WTC11 (cell line): ENCODE results near the gene IGSF1. TPM values are rescaled to one million over a fixed set of nuclear protein-coding genes. Genes with fewer than 3 reads are reported as not detected.

Experiments used
- ATAC-seq: fragments of 200-7000 bp; cut with Tn5 transposase; 2 replicates; pipeline ENCODE4 v1.10.0; 2021; ENCODE audit warnings: mild to moderate bottlenecking, moderate library complexity
- CTCF ChIA-PET: fragments of 300-600 bp; sonication (Branson Sonifier 250); formaldehyde crosslinking; loops from one replicate; lab custom pipeline; 2021; ENCODE audit warnings: antibody characterized with exemption; lab: Charles Lee
- POLR2A ChIA-PET: fragments of 350-600 bp; sonication (Branson Sonifier 250); formaldehyde crosslinking; loops from one replicate; lab custom pipeline; 2021; ENCODE audit warnings: antibody characterized with exemption; lab: Charles Lee
- DNase-seq: peaks from one replicate; pipeline ENCODE4 v3.0.0; 2021; ENCODE audit warnings: low spot score
- H3K27ac Mint-ChIP-seq: 2 replicates; pipeline ENCODE4 v1.8.0; 2021; ENCODE audit warnings: mixed read lengths
- H3K27me3 Mint-ChIP-seq: 2 replicates; pipeline ENCODE4 v1.8.0; 2021; ENCODE audit warnings: low read depth, mild to moderate bottlenecking, moderate library complexity, mixed read lengths
- H3K36me3 Mint-ChIP-seq: 2 replicates; pipeline ENCODE4 v1.8.0; 2021; ENCODE audit warnings: mixed read lengths
- H3K4me1 Mint-ChIP-seq: 2 replicates; pipeline ENCODE4 v1.8.0; 2022; ENCODE audit warnings: mixed read lengths
- H3K4me3 Mint-ChIP-seq: 2 replicates; pipeline ENCODE4 v1.8.0; 2021; ENCODE audit warnings: mild to moderate bottlenecking, moderate library complexity, mixed read lengths
- H3K9me3 Mint-ChIP-seq: 2 replicates; pipeline ENCODE4 v1.8.0; 2021; ENCODE audit warnings: mixed read lengths
- CBFB ChIP-seq: sonication (generic); formaldehyde crosslinking; IDR thresholded peaks from 2 replicates; pipeline ENCODE4 v1.8.1; 2022; ENCODE audit warnings: mild to moderate bottlenecking, low read depth, missing genetic modification reagents
- CREM ChIP-seq: sonication (generic); formaldehyde crosslinking; IDR thresholded peaks from 2 replicates; pipeline ENCODE4 v1.8.1; 2022; ENCODE audit warnings: mild to moderate bottlenecking, missing genetic modification reagents, moderate library complexity
- ESRRA ChIP-seq: sonication (generic); formaldehyde crosslinking; IDR thresholded peaks from 2 replicates; pipeline ENCODE4 v1.8.1; 2022; ENCODE audit warnings: mild to moderate bottlenecking, missing genetic modification reagents, borderline replicate concordance
- ETV6 ChIP-seq: sonication (generic); formaldehyde crosslinking; IDR thresholded peaks from 2 replicates; pipeline ENCODE4 v1.8.1; 2022; ENCODE audit warnings: mild to moderate bottlenecking, missing genetic modification reagents
- MYBL2 ChIP-seq: sonication (generic); formaldehyde crosslinking; IDR thresholded peaks from 2 replicates; pipeline ENCODE4 v1.8.1; 2023; ENCODE audit warnings: mild to moderate bottlenecking, moderate library complexity, missing genetic modification reagents
- NFATC4 ChIP-seq: fragments of 250-450 bp; sonication (Bioruptor Pico); IDR thresholded peaks from 2 replicates; pipeline ENCODE4 v1.9.0; 2021; ENCODE audit warnings: mild to moderate bottlenecking
- SMAD4 ChIP-seq: sonication (generic); formaldehyde crosslinking; IDR thresholded peaks from 2 replicates; pipeline ENCODE4 v1.8.0; 2022; ENCODE audit warnings: mild to moderate bottlenecking, missing genetic modification reagents
- TCF7 ChIP-seq: sonication (generic); formaldehyde crosslinking; IDR thresholded peaks from 2 replicates; pipeline ENCODE4 v1.8.0; 2022; ENCODE audit warnings: mild to moderate bottlenecking, low read depth, missing genetic modification reagents, moderate library complexity
- ZNF232 ChIP-seq: sonication (generic); formaldehyde crosslinking; IDR thresholded peaks from 2 replicates; pipeline ENCODE4 v1.8.0; 2022; ENCODE audit warnings: mild to moderate bottlenecking, missing genetic modification reagents
- ZNF263 ChIP-seq: sonication (generic); formaldehyde crosslinking; IDR thresholded peaks from 2 replicates; pipeline ENCODE4 v1.8.1; 2022; ENCODE audit warnings: low read depth, mild to moderate bottlenecking, moderate library complexity, missing genetic modification reagents
- ZNF425 ChIP-seq: fragments of 250-450 bp; sonication (Bioruptor Pico); conservative IDR thresholded peaks from 2 replicates; pipeline ENCODE4 v1.9.0; 2021; ENCODE audit warnings: mild to moderate bottlenecking
- ZSCAN18 ChIP-seq: fragments of 250-450 bp; sonication (Bioruptor Pico); IDR thresholded peaks from 2 replicates; pipeline ENCODE4 v2.1.2; 2022; ENCODE audit warnings: mild to moderate bottlenecking, moderate library complexity
- total RNA-seq: library from RNA; stranded (reverse); gene quantifications from 3 replicates; pipeline ENCODE4 v1.2.3, GENCODE V29; 2021
- TF ChIP-seq, protein P1 (sequence below): sonication (generic); formaldehyde crosslinking; IDR thresholded peaks from 2 replicates; pipeline ENCODE4 v1.8.0; 2023; ENCODE audit warnings: missing genetic modification reagents, mild to moderate bottlenecking, borderline replicate concordance
- TF ChIP-seq, protein P2 (sequence below): sonication (generic); formaldehyde crosslinking; IDR thresholded peaks from 2 replicates; pipeline ENCODE4 v1.8.1; 2023; ENCODE audit warnings: mild to moderate bottlenecking, missing genetic modification reagents, borderline replicate concordance
- TF ChIP-seq, protein P3 (sequence below): sonication (generic); formaldehyde crosslinking; IDR thresholded peaks from 2 replicates; pipeline ENCODE4 v1.8.1; 2022; ENCODE audit warnings: low read depth, mild to moderate bottlenecking, moderate library complexity, missing genetic modification reagents, borderline replicate concordance
- TF ChIP-seq, protein P4 (sequence below): sonication (generic); formaldehyde crosslinking; IDR thresholded peaks from 2 replicates; pipeline ENCODE4 v1.8.0; 2023; ENCODE audit warnings: mild to moderate bottlenecking, missing genetic modification reagents
- TF ChIP-seq, protein P5 (sequence below): sonication (generic); formaldehyde crosslinking; IDR thresholded peaks from 2 replicates; pipeline ENCODE4 v1.8.1; 2023; ENCODE audit warnings: mild to moderate bottlenecking, missing genetic modification reagents, moderate library complexity

The IGSF1 gene
- total RNA-seq, 1 experiment from 2014 or later: 16.2 TPM

- TF ChIP-seq, protein P1, sequence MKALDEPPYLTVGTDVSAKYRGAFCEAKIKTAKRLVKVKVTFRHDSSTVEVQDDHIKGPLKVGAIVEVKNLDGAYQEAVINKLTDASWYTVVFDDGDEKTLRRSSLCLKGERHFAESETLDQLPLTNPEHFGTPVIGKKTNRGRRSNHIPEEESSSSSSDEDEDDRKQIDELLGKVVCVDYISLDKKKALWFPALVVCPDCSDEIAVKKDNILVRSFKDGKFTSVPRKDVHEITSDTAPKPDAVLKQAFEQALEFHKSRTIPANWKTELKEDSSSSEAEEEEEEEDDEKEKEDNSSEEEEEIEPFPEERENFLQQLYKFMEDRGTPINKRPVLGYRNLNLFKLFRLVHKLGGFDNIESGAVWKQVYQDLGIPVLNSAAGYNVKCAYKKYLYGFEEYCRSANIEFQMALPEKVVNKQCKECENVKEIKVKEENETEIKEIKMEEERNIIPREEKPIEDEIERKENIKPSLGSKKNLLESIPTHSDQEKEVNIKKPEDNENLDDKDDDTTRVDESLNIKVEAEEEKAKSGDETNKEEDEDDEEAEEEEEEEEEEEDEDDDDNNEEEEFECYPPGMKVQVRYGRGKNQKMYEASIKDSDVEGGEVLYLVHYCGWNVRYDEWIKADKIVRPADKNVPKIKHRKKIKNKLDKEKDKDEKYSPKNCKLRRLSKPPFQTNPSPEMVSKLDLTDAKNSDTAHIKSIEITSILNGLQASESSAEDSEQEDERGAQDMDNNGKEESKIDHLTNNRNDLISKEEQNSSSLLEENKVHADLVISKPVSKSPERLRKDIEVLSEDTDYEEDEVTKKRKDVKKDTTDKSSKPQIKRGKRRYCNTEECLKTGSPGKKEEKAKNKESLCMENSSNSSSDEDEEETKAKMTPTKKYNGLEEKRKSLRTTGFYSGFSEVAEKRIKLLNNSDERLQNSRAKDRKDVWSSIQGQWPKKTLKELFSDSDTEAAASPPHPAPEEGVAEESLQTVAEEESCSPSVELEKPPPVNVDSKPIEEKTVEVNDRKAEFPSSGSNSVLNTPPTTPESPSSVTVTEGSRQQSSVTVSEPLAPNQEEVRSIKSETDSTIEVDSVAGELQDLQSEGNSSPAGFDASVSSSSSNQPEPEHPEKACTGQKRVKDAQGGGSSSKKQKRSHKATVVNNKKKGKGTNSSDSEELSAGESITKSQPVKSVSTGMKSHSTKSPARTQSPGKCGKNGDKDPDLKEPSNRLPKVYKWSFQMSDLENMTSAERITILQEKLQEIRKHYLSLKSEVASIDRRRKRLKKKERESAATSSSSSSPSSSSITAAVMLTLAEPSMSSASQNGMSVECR (CRISPR knock-in tag): no peak
- TF ChIP-seq CBFB (CRISPR knock-in tag) (no peak), ESRRA (CRISPR knock-in tag) (no peak), SMAD4 (CRISPR knock-in tag) (no peak), ZNF232 (CRISPR knock-in tag) (no peak), ZNF263 (no peak)
- TF ChIP-seq, protein P2, sequence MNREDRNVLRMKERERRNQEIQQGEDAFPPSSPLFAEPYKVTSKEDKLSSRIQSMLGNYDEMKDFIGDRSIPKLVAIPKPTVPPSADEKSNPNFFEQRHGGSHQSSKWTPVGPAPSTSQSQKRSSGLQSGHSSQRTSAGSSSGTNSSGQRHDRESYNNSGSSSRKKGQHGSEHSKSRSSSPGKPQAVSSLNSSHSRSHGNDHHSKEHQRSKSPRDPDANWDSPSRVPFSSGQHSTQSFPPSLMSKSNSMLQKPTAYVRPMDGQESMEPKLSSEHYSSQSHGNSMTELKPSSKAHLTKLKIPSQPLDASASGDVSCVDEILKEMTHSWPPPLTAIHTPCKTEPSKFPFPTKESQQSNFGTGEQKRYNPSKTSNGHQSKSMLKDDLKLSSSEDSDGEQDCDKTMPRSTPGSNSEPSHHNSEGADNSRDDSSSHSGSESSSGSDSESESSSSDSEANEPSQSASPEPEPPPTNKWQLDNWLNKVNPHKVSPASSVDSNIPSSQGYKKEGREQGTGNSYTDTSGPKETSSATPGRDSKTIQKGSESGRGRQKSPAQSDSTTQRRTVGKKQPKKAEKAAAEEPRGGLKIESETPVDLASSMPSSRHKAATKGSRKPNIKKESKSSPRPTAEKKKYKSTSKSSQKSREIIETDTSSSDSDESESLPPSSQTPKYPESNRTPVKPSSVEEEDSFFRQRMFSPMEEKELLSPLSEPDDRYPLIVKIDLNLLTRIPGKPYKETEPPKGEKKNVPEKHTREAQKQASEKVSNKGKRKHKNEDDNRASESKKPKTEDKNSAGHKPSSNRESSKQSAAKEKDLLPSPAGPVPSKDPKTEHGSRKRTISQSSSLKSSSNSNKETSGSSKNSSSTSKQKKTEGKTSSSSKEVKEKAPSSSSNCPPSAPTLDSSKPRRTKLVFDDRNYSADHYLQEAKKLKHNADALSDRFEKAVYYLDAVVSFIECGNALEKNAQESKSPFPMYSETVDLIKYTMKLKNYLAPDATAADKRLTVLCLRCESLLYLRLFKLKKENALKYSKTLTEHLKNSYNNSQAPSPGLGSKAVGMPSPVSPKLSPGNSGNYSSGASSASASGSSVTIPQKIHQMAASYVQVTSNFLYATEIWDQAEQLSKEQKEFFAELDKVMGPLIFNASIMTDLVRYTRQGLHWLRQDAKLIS (CRISPR knock-in tag): no peak
- TF ChIP-seq, protein P3, sequence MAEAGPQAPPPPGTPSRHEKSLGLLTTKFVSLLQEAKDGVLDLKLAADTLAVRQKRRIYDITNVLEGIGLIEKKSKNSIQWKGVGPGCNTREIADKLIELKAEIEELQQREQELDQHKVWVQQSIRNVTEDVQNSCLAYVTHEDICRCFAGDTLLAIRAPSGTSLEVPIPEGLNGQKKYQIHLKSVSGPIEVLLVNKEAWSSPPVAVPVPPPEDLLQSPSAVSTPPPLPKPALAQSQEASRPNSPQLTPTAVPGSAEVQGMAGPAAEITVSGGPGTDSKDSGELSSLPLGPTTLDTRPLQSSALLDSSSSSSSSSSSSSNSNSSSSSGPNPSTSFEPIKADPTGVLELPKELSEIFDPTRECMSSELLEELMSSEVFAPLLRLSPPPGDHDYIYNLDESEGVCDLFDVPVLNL (CRISPR knock-in tag): no peak
These were observed 16.8 kb upstream of the IGSF1 start (continued) for GRCh38 chrX:131305926-131306325.

DNA sequence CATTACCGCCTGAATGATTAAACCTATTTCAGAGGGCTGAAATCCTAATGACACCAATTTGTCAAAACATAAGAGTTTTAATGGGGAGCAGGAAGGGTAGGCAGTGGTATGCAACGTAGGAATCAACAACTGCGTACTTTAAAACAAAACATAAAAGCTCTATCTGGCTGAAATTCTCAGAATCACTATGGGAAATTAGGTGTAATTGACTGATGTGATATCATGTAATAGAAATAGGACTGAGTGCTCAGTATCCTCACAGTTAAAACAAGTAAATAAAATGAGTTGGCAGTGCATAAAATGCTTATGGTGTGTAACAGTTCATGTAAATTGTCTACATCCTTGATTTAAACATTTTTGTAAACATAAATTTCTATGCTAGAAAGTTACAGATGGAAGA is 13.6 kb upstream of the IGSF1 start:
- ATAC-seq (no peak), DNase-seq (no peak)
- no peaks in the 10 kb centered on the region for H3K36me3 Mint-ChIP-seq
- no peaks in the 10 kb centered on the region for H3K9me3 Mint-ChIP-seq
- ChIA-PET CTCF (no interaction called here), POLR2A (no interaction called here)
- H3K27me3 Mint-ChIP-seq: no peaks in the 10 kb centered on the region
- no peak overlapping the region for H3K27ac Mint-ChIP-seq
- H3K4me3 Mint-ChIP-seq: no peak overlapping the region
- H3K4me1 Mint-ChIP-seq: peaks cover 36% of the 10 kb centered on the region
- TF ChIP-seq ZNF232 (CRISPR knock-in tag): no peak
- TF ChIP-seq ETV6 (CRISPR knock-in tag): no peak
- TF ChIP-seq, protein P4, sequence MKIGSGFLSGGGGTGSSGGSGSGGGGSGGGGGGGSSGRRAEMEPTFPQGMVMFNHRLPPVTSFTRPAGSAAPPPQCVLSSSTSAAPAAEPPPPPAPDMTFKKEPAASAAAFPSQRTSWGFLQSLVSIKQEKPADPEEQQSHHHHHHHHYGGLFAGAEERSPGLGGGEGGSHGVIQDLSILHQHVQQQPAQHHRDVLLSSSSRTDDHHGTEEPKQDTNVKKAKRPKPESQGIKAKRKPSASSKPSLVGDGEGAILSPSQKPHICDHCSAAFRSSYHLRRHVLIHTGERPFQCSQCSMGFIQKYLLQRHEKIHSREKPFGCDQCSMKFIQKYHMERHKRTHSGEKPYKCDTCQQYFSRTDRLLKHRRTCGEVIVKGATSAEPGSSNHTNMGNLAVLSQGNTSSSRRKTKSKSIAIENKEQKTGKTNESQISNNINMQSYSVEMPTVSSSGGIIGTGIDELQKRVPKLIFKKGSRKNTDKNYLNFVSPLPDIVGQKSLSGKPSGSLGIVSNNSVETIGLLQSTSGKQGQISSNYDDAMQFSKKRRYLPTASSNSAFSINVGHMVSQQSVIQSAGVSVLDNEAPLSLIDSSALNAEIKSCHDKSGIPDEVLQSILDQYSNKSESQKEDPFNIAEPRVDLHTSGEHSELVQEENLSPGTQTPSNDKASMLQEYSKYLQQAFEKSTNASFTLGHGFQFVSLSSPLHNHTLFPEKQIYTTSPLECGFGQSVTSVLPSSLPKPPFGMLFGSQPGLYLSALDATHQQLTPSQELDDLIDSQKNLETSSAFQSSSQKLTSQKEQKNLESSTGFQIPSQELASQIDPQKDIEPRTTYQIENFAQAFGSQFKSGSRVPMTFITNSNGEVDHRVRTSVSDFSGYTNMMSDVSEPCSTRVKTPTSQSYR (CRISPR knock-in tag): no peak
- TF ChIP-seq ZNF425 (CRISPR knock-in tag): no peak
- TF ChIP-seq NFATC4 (CRISPR knock-in tag): no peak
- TF ChIP-seq MYBL2 (CRISPR knock-in tag): no peak
- TF ChIP-seq ZSCAN18 (CRISPR knock-in tag): no peak
- TF ChIP-seq TCF7 (CRISPR knock-in tag): no peak
- TF ChIP-seq, protein P5, sequence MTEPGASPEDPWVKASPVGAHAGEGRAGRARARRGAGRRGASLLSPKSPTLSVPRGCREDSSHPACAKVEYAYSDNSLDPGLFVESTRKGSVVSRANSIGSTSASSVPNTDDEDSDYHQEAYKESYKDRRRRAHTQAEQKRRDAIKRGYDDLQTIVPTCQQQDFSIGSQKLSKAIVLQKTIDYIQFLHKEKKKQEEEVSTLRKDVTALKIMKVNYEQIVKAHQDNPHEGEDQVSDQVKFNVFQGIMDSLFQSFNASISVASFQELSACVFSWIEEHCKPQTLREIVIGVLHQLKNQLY (CRISPR knock-in tag): no peak
- TF ChIP-seq CREM (CRISPR knock-in tag): no peak
